Stimulated activated naive CD8-positive, alpha-beta T cell treated with anti-CD3 and anti-CD28 coated beads, Interleukin-15, Interleukin-2, amounts not matched to agents 100 ng/mL and 50 ng/mL, for 24 hours (primary cell): ENCODE results near the gene CACNG8.

Experiments used
- H3K27ac Mint-ChIP-seq: one replicate; pipeline ENCODE4 v1.8.0; 2021; ENCODE audit warnings: mild to moderate bottlenecking, mixed read lengths
- H3K27me3 Mint-ChIP-seq: one replicate; pipeline ENCODE4 v1.8.0; 2021; ENCODE audit warnings: mixed read lengths
- H3K36me3 Mint-ChIP-seq: one replicate; pipeline ENCODE4 v1.8.0; 2021; ENCODE audit warnings: low read depth, mixed read lengths
- H3K4me1 Mint-ChIP-seq: one replicate; pipeline ENCODE4 v1.8.0; 2021; ENCODE audit warnings: low read depth, mixed read lengths
- H3K4me3 Mint-ChIP-seq: one replicate; pipeline ENCODE4 v1.8.0; 2021; ENCODE audit warnings: mild to moderate bottlenecking, mixed read lengths
- H3K9me3 Mint-ChIP-seq: one replicate; pipeline ENCODE4 v1.8.0; 2021; ENCODE audit warnings: mixed read lengths

Gene CACNG8

DNA sequence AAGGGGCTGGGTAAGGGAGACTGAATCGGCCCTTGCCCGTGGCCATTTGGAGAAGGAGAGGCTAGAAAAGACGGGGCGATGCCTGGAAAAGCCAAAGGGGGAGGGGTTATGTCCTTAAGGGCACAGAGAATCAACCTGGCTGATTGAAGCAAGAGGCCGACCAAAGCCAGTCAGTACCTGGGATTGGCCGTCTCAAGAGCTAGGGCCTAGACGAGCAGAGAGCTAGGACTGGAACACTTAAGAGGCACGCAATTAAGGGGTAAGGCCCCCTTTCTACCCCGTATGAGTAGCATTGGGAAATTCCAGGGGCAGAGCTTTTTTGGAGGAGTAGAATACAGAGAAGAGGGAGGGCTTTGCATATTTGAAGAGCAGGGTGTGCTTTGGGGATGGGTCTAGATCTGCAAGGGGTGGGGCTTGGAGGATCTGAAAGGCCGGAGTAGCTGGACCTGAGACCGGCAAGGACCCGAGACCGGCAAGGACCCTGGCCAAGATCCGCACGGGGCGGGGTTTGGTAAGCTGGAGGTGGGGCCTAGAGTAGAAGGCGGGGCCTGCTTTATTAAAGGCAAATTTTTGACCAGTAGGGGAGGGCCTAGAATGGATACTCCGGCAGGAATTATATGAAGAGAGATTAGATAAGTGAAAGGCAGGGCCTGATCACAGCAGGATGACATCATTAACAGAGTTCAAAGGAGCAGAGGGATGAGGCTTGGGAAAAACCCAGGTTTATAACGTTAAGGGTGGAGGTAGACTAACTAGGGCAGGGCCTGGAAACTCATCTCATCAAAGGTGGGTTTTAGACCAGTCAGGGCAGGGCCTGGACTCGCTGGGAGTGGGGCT, 18.0 kb downstream of the CACNG8 start:
- H3K27ac Mint-ChIP-seq = no peak overlapping the region
- peaks cover 34% of the 10 kb centered on the region for H3K4me1 Mint-ChIP-seq
- H3K4me3 Mint-ChIP-seq = peak overlapping the region; percentile 67
- H3K27me3 Mint-ChIP-seq = peaks cover 46% of the 10 kb centered on the region
- no peaks in the 10 kb centered on the region for H3K9me3 Mint-ChIP-seq
- H3K36me3 Mint-ChIP-seq = no peaks in the 10 kb centered on the region

DNA sequence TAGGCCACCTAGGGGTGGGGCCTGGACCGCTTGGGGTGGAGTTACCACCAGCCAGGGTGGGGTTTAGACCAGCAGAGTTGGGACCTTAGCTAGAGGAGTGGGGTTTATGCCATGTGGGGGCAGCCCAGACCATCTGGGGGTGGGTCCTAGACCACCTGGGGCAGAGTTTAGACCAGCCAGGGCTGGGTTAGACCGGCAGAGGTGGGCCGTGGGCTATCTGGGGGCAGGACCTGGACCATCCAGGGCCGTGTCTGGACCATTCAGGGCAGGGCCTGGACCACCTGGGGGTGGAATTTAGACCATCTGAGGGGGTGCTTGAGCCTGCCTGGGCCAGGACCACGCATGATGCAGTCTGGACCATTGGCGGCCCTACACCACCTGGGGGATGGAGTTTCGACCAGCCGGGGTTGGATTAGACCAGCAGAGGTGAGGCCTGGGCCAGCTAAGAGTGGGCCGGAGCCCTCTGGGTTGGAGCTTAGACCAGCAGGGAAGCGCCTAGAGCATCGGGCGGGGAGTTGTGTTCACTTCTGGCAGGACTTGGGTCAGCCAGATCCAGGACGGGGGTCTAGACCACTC, 18.7 kb downstream of the CACNG8 start:
- Mint-ChIP-seq H3K4me1 (peaks cover 34% of the 10 kb centered on the region), H3K9me3 (no peaks in the 10 kb centered on the region), H3K4me3 (peak overlapping the region; percentile 25), H3K27ac (no peak overlapping the region), H3K27me3 (peaks cover 43% of the 10 kb centered on the region), H3K36me3 (no peaks in the 10 kb centered on the region)

DNA sequence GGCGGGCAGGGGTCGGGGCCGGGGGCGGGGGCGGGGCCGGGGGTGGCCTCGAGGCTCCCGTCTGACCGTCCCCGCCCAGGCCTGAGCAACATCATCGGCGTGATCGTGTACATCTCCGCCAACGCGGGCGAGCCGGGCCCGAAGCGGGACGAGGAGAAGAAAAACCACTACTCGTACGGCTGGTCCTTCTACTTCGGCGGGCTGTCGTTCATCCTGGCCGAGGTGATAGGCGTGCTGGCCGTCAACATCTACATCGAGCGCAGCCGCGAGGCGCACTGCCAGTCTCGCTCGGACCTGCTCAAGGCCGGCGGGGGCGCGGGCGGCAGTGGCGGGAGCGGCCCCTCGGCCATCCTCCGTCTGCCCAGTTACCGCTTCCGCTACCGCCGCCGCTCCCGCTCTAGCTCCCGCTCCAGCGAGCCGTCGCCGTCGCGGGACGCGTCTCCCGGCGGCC, 19.3 kb downstream of the CACNG8 start:
- H3K4me3 Mint-ChIP-seq = no peak overlapping the region
- H3K9me3 Mint-ChIP-seq = no peaks in the 10 kb centered on the region
- H3K27ac Mint-ChIP-seq = no peak overlapping the region
- H3K4me1 Mint-ChIP-seq = peaks cover 34% of the 10 kb centered on the region
- H3K36me3 Mint-ChIP-seq = no peaks in the 10 kb centered on the region
- peaks cover 39% of the 10 kb centered on the region for H3K27me3 Mint-ChIP-seq

DNA sequence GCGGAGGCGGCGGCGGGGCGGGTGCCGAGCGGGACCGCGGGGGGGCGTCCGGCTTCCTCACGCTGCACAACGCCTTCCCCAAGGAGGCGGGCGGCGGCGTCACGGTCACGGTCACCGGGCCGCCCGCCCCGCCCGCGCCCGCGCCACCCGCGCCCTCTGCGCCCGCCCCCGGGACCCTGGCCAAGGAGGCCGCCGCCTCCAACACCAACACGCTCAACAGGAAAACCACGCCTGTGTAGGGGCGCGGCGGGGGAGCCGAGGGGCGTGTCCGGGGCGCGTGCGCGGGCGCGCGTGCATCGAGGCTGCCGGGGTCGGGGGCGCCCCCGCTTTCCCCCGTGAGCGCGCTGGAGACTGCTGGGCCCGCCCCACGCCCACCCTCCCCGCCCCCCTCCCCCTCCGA, 19.9 kb downstream of the CACNG8 start:
- H3K27me3 Mint-ChIP-seq = peaks cover 36% of the 10 kb centered on the region
- no peak overlapping the region for H3K4me3 Mint-ChIP-seq
- H3K36me3 Mint-ChIP-seq = no peaks in the 10 kb centered on the region
- peaks cover 32% of the 10 kb centered on the region for H3K4me1 Mint-ChIP-seq
- H3K9me3 Mint-ChIP-seq = no peaks in the 10 kb centered on the region
- H3K27ac Mint-ChIP-seq = no peak overlapping the region

DNA sequence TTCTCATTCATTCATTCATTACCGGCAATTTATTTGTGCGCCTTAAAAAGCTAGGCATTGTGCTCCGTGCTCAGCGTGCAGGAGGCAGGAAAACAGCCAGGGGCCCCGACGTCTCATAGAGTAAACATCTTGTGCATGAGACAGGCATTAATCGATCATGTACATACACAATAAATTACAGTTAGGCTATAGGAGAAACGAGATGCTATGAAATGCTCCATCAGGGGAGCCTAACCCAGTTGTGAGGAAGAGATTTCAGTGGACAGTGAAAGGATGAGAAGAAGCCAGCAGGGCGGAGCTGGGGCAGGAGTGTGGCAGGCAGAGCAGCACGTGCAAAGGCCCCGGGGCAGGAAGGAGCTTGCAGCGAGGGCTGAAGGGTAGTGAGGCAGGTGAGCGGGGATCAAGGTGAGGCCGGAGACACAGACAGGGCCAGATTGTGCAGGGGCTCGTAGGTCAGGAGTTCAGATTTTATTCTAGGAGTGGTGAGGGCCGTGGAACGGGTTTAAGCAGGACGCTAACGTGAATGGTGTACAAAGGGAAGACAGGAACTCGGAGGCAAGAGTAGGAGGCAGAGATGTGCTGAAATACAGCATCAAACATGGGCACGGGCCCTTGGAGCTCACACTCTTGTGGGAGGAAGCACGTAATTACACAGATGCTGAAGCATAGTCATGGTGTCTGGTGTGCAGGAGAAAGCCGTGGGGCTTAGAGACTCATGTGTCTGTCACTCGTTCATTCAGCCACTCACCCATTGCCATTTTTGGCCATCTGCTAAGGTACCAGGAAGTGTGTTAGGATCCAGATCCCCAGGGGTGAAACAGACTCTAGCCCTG, 20.9 kb downstream of the CACNG8 start:
- Mint-ChIP-seq H3K4me3 (no peak overlapping the region), H3K4me1 (peaks cover 26% of the 10 kb centered on the region), H3K9me3 (no peaks in the 10 kb centered on the region), H3K27me3 (peaks cover 29% of the 10 kb centered on the region), H3K27ac (no peak overlapping the region), H3K36me3 (no peaks in the 10 kb centered on the region)

DNA sequence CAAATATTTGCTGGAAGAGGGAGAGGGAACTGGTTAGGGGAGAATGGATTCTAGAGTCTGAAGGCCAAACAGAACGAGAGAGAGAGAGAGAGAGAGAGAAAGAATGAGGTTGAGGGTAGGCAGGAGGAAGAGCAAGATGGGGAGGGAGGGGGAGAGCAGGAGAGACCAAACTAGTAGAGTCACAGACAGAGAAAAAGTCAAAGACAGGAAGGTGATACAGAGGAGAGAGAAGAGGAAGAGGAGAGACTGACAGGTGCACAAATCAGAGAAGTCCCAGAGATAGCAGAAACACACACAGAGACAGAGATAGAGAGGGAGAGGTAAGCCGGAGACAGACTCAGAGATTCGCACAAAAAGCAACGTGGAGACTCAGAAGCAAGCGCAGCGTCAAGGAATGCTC, 23.1 kb downstream of the CACNG8 start:
- no peaks in the 10 kb centered on the region for H3K36me3 Mint-ChIP-seq
- H3K27me3 Mint-ChIP-seq = peaks cover 8% of the 10 kb centered on the region
- no peaks in the 10 kb centered on the region for H3K9me3 Mint-ChIP-seq
- H3K4me3 Mint-ChIP-seq = no peak overlapping the region
- peaks cover 8% of the 10 kb centered on the region for H3K4me1 Mint-ChIP-seq
- H3K27ac Mint-ChIP-seq = no peak overlapping the region

DNA sequence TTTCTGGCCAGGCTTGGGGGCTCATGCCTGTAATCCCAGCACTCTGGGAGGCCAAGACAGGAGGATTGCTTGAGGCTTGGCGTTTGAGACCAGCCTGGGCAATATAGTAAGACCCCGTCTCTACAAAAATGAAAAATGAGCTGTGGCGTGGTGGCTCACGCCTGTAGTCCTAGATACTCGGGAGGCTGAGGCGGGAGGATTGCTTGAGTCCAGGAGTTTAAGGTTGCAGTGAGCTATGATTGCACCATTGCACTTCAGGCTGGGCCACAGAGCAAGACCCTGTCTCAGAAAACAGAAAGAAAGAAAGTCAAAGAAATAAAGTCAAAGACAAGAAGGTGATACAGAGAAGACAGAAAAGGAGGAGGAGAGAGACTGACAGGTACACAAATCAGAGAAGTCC, 26.2 kb downstream of the CACNG8 start:
- Mint-ChIP-seq H3K9me3 (no peaks in the 10 kb centered on the region), H3K27ac (no peak overlapping the region), H3K4me1 (peaks cover 5% of the 10 kb centered on the region), H3K27me3 (peaks cover 17% of the 10 kb centered on the region), H3K4me3 (no peak overlapping the region), H3K36me3 (no peaks in the 10 kb centered on the region)

DNA sequence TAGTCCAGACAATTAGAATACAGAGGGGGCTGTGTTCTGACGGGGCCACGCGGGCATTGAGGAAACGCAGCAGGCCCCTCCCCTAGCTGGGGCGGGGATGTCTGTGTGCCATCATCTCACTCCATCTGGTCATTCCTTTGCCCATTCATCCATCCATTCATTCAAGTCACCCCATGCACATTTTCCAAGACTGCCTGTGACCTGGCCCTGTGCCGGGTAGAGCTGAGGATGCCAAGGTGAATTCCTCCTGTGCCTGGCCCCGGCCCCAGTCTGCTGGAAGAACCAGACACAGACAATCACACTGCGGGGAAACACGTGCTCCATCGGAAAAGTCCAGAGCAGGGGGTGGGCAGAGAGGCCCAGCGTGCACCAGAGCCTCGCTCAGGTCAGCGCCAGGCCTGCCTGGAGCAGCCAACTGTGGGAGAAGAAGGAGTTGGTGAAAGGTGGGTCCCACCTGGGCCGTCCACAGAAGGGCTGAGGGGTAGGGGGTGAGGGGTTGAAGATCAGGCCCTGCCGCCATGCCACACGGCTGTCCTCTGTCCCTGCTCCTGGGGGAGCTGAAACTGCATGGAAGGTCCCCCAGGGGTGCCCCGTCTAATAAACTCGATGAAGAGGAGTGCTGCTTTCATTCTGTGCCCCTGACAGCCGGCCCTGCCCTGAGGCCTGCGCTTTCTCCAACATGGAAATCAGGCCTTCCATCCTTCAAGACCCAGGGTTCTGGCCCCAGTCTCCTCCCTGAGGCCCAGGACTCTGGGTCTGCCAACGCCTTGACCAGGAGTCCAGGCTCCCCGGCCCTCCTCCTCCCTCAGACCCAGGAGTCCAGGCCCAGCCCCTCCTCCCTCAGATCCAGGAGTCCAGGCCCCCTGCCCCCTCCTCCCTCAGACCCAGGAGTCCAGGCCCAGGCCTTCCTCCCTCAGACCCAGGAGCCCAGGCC, 27.1 kb downstream of the CACNG8 start:
- Mint-ChIP-seq H3K4me3 (no peak overlapping the region), H3K4me1 (peaks cover 5% of the 10 kb centered on the region), H3K27me3 (peaks cover 26% of the 10 kb centered on the region), H3K9me3 (no peaks in the 10 kb centered on the region), H3K36me3 (no peaks in the 10 kb centered on the region), H3K27ac (no peak overlapping the region)

DNA sequence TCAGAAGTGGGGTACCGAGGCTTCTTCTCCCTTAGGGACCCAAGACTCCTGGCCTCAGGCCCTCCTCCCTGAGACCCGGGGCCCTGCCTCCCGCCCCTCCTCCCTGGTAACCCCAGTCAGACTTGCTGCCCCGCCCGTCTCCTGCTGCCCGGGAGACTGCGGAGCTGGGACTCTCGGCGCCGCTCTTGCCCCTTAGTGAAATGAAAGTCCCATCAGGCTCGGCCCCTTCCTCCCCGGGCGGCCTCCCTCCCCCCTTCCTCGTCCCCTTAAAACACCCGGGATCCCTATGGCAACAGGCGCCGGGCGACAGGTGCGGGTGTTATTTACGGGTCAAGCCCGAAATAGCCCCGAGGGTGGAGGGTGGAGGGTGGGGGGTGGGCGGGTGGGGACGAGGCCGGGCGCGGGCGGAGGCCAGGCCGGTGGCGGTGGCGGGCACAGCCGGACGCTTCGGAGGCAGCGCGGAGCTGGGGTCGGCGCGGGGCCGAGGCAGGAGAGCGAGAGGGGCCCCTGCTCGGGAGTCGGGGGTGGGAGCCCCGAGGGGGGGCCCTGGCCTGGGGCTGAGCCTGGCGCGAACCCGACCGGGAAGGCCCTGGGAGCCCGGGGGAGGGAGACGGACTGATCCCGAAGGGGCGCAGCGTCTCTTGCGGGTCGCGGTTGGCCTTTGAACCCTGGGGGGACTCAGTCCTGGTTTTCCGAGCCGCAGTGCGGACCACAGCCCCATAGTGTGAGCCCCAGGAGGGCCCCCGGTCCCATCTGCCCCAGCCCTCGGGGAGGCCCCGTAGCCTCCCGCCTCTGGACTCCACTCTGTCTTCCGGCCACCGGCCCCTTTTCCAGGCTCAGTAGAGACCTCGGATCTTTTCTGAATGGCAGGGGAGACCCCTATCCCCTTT, 28.7 kb downstream of the CACNG8 start, which contains the start of gene CACNG6:
TSS of gene CACNG6 (plus strand) at position 414 of the 890 bp plus-strand sequence. CDS start 1,241 bp downstream, outside the sequence.
- Mint-ChIP-seq H3K27ac (no peak within 1 kb of the TSS), H3K9me3 (no peaks in the 10 kb centered on the region), H3K4me1 (peaks cover 5% of the 10 kb centered on the region), H3K4me3 (no peak within 1 kb of the TSS), H3K27me3 (peaks cover 37% of the 10 kb centered on the region), H3K36me3 (no peaks in the 10 kb centered on the region)

DNA sequence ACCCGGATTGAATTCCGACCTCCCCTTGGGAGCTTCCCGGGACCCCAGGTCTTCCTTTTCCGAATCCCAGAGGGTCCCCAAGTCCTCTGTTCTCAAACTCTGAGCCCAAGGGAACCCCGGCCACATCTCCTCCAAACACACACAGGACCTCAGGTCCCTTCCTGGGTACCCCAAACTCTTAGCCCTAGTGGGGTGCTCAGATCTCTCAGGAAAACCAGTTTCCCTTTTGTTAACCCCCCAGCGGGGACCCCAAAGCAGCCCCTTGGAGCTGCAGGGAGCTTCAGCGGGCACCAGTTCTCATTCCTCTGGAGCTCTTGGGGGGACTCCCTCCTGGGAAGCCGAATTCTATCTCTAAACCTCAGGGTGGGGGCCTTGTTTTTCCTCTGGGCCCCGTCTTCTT, 29.5 kb downstream of the CACNG8 start:
- H3K27me3 Mint-ChIP-seq = peaks cover 39% of the 10 kb centered on the region
- no peak overlapping the region for H3K27ac Mint-ChIP-seq
- H3K36me3 Mint-ChIP-seq = no peaks in the 10 kb centered on the region
- peaks cover 5% of the 10 kb centered on the region for H3K4me1 Mint-ChIP-seq
- no peaks in the 10 kb centered on the region for H3K9me3 Mint-ChIP-seq
- H3K4me3 Mint-ChIP-seq = no peak overlapping the region

DNA sequence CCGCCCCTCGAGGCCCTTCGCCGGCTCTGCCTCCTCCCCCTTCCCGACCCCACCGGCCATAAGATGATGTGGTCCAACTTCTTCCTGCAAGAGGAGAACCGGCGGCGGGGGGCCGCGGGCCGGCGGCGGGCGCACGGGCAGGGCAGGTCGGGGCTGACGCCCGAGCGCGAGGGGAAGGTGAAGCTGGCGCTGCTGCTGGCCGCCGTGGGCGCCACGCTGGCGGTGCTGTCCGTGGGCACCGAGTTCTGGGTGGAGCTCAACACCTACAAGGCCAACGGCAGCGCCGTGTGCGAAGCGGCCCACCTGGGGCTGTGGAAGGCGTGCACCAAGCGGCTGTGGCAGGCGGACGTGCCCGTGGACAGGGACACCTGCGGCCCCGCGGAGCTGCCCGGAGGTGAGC, 30.1 kb downstream of the CACNG8 start:
- peaks cover 5% of the 10 kb centered on the region for H3K4me1 Mint-ChIP-seq
- H3K4me3 Mint-ChIP-seq = no peak overlapping the region
- H3K27me3 Mint-ChIP-seq = peaks cover 45% of the 10 kb centered on the region

DNA sequence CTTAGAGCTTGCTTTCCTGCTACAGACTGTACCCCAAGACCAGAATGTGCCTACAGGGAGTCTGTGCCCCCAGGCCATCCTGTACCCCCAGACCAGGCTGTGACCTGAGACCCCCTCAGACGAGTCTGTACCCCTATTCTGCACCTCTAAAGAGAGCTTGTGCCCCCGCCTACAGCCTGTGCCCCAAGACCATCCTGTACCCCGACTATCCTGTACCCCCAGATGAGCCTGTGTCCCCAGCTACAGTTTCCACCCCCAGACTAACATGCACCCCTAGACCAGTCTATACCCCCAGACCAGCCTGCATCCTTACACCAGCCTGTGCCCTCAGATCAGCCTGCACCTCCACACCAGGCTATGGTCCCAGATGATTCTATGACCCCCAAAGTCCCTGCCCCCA, 30.7 kb downstream of the CACNG8 start:
- Mint-ChIP-seq H3K9me3 (no peaks in the 10 kb centered on the region), H3K4me3 (no peak overlapping the region), H3K27ac (no peak overlapping the region), H3K36me3 (no peaks in the 10 kb centered on the region), H3K4me1 (peaks cover 5% of the 10 kb centered on the region), H3K27me3 (peaks cover 45% of the 10 kb centered on the region)

More for the DNA sequence above, 30.1 kb downstream of the CACNG8 start:
- no peaks in the 10 kb centered on the region for H3K36me3 Mint-ChIP-seq
- H3K27ac Mint-ChIP-seq = no peak overlapping the region
- H3K9me3 Mint-ChIP-seq = no peaks in the 10 kb centered on the region

DNA sequence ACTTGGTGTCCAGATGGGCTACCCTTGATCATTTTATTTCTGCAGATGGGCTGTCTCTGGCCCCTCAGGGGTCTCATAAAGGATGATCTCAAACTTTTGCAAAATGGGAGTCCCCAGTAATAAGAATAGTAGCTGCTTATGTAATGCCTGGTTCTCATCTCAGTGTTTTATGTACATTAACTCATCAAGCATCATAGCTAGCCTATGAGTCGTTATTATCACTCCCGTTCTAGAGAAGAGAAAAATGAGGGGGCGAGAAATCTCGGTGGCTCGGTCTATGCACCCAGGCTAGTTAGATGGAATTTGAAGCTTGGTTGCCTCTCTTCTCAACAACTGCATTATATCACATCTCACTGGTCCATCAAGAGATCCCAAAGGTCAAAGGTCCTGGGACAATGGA, 32.1 kb downstream of the CACNG8 start:
- Mint-ChIP-seq H3K36me3 (no peaks in the 10 kb centered on the region), H3K27ac (no peak overlapping the region), H3K27me3 (peaks cover 56% of the 10 kb centered on the region), H3K4me3 (no peak overlapping the region), H3K9me3 (no peaks in the 10 kb centered on the region), H3K4me1 (peaks cover 5% of the 10 kb centered on the region)
